ENCODE measurements around the gene FHIT. TPM values are rescaled to one million over a fixed set of nuclear protein-coding genes. Genes with fewer than 3 reads are reported as not detected.
"Not testable (repeated sequence)": the region's sequence is repeated elsewhere in the genome, so short reads cannot be mapped to it uniquely, and the experiment has no call there.

The FHIT gene
- total and polyA plus RNA-seq, 2 experiments from 2014 or later, result 9.7 to 16.2 TPM

GRCh38 chr3:61218504-61218903, 32.7 kb downstream of the FHIT start:
- WGBS (ENCODE audit: low lambda C conversion rate, missing lambda C conversion rate), result 71% methylated on average over 4 of the region's 4 CpGs
- Histone ChIP-seq H3K4me1 (ENCODE audit: insufficient read depth) (no peaks in the 10 kb centered on the region), H3K36me3 (replicated peaks; ENCODE audit: insufficient read depth, low read depth) (no peaks in the 10 kb centered on the region), H4K20me1 (ENCODE audit: insufficient read depth, poor library complexity, severe bottlenecking) (no peaks in the 10 kb centered on the region), H3K4me2 (no peak overlapping the region), H3K27ac (no peak overlapping the region), H3K4me3 (no peak overlapping the region), H3K9me2 (replicated peaks; ENCODE audit: insufficient read depth) (no peaks in the 10 kb centered on the region), H3K27me3 (no peaks in the 10 kb centered on the region), H3K79me2 (no peaks in the 10 kb centered on the region), H3K9me3 (ENCODE audit: low read depth) (no peaks in the 10 kb centered on the region), H2AFZ (no peak overlapping the region)
- DNase-seq (ENCODE audit: low spot score), result no peak
- no peak for TF ChIP-seq EZH2 (IDR thresholded peaks at IDR 0.05; ENCODE audit: borderline replicate concordance)
- no peak for TF ChIP-seq CTCF (IDR thresholded peaks at IDR 0.05; ENCODE audit: poor library complexity)
- no peak for TF ChIP-seq EZH2phosphoT487 (IDR thresholded peaks at IDR 0.05; ENCODE audit: low read depth, severe bottlenecking, unreplicated experiment)

DNA sequence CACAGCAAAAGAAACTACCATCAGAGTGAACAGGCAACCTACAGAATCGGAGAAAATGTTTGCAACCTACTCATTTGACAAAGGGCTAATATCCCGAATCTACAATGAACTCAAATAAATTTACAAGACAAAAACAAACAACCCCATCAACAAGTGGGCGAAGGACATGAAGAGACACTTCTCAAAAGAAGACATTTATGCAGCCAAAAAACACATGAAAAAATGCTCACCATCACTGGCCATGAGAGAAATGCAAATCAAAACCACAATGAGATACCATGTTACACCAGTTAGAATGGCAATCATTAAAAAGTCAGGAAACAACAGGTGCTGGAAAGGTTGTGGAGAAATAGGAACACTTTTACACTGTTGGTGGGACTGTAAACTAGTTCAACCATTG, 35.1 kb downstream of the FHIT start:
- not testable (repeated sequence) for H3K36me3 ChIP-seq (replicated peaks; ENCODE audit: insufficient read depth, low read depth); H3K79me2 ChIP-seq; H3K9me3 ChIP-seq (ENCODE audit: low read depth); H2AFZ ChIP-seq; H3K27ac ChIP-seq; H3K4me1 ChIP-seq (ENCODE audit: insufficient read depth); DNase-seq (ENCODE audit: low spot score); H3K27me3 ChIP-seq; H3K4me2 ChIP-seq; H3K9me2 ChIP-seq (replicated peaks; ENCODE audit: insufficient read depth); H3K4me3 ChIP-seq; H4K20me1 ChIP-seq (ENCODE audit: insufficient read depth, poor library complexity, severe bottlenecking)
- WGBS (ENCODE audit: low lambda C conversion rate, missing lambda C conversion rate), result 92% methylated on average over 3 of the region's 3 CpGs

- no peaks in the 10 kb centered on the region for H3K9me2 ChIP-seq (replicated peaks; ENCODE audit: insufficient read depth)
- no peak for TF ChIP-seq EZH2phosphoT487 (IDR thresholded peaks at IDR 0.05; ENCODE audit: low read depth, severe bottlenecking, unreplicated experiment)
- H2AFZ ChIP-seq, result no peak overlapping the region
- H3K36me3 ChIP-seq (replicated peaks; ENCODE audit: insufficient read depth, low read depth), result no peaks in the 10 kb centered on the region
- H3K27ac ChIP-seq, result no peak overlapping the region
- H3K4me3 ChIP-seq, result no peak overlapping the region
- no peaks in the 10 kb centered on the region for H3K4me1 ChIP-seq (ENCODE audit: insufficient read depth)
- no peak overlapping the region for H3K4me2 ChIP-seq
- H3K9me3 ChIP-seq (ENCODE audit: low read depth), result no peaks in the 10 kb centered on the region
- H3K79me2 ChIP-seq, result no peaks in the 10 kb centered on the region
- WGBS (ENCODE audit: low lambda C conversion rate, missing lambda C conversion rate), result 98% methylated on average over 17 of the region's 17 CpGs
- DNase-seq (ENCODE audit: low spot score), result no peak
- H4K20me1 ChIP-seq (ENCODE audit: insufficient read depth, poor library complexity, severe bottlenecking), result no peaks in the 10 kb centered on the region
- H3K27me3 ChIP-seq, result no peaks in the 10 kb centered on the region
These were observed 49.2 kb downstream of the FHIT start for GRCh38 chr3:61202086-61202485.

- Histone ChIP-seq H3K4me2 (no peak overlapping the region), H3K9me2 (replicated peaks; ENCODE audit: insufficient read depth) (no peaks in the 10 kb centered on the region), H4K20me1 (ENCODE audit: insufficient read depth, poor library complexity, severe bottlenecking) (no peaks in the 10 kb centered on the region), H3K79me2 (no peaks in the 10 kb centered on the region), H3K36me3 (replicated peaks; ENCODE audit: insufficient read depth, low read depth) (no peaks in the 10 kb centered on the region), H2AFZ (no peak overlapping the region), H3K4me1 (ENCODE audit: insufficient read depth) (no peaks in the 10 kb centered on the region), H3K4me3 (no peak overlapping the region), H3K27me3 (no peaks in the 10 kb centered on the region), H3K27ac (no peak overlapping the region), H3K9me3 (ENCODE audit: low read depth) (no peaks in the 10 kb centered on the region)
- 93% methylated on average over 3 of the region's 3 CpGs for WGBS (ENCODE audit: low lambda C conversion rate, missing lambda C conversion rate)
- no peak for TF ChIP-seq EZH2 (IDR thresholded peaks at IDR 0.05; ENCODE audit: borderline replicate concordance)
- no peak for TF ChIP-seq EZH2phosphoT487 (IDR thresholded peaks at IDR 0.05; ENCODE audit: low read depth, severe bottlenecking, unreplicated experiment)
- TF ChIP-seq CTCF (IDR thresholded peaks at IDR 0.05; ENCODE audit: poor library complexity), result no peak
- DNase-seq (ENCODE audit: low spot score), result no peak
These were observed 50.2 kb downstream of the FHIT start for GRCh38 chr3:61201071-61201470.

DNA sequence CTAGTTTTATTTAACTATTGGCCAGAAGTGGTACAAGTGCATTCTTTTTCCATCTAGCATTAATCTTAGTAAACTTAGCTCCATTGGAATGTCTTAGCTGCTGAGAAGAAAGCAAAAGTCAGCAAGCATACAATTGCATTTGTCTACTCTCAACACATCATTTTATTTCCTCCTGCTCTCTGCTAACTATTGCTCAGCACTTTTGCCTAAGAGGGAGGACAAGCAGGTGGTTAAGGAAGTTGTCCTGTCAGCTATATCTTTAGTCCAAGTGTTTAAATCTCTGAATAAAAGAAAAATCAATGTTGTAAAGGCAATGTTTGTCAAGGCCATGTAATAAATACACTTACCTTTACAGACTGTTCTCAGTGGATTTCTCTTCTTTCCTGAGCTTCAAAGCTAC, 51.0 kb downstream of the FHIT start:
- Histone ChIP-seq H3K36me3 (replicated peaks; ENCODE audit: insufficient read depth, low read depth) (no peaks in the 10 kb centered on the region), H3K4me3 (no peak overlapping the region), H3K4me1 (ENCODE audit: insufficient read depth) (no peaks in the 10 kb centered on the region), H3K27ac (no peak overlapping the region), H3K27me3 (no peaks in the 10 kb centered on the region), H3K4me2 (no peak overlapping the region), H3K9me3 (ENCODE audit: low read depth) (no peaks in the 10 kb centered on the region), H2AFZ (no peak overlapping the region), H3K79me2 (no peaks in the 10 kb centered on the region), H3K9me2 (replicated peaks; ENCODE audit: insufficient read depth) (no peaks in the 10 kb centered on the region), H4K20me1 (ENCODE audit: insufficient read depth, poor library complexity, severe bottlenecking) (no peaks in the 10 kb centered on the region)
- no peak for DNase-seq (ENCODE audit: low spot score)
- TF ChIP-seq EZH2phosphoT487 (IDR thresholded peaks at IDR 0.05; ENCODE audit: low read depth, severe bottlenecking, unreplicated experiment) (no peak), CTCF (IDR thresholded peaks at IDR 0.05; ENCODE audit: poor library complexity) (no peak), EZH2 (IDR thresholded peaks at IDR 0.05; ENCODE audit: borderline replicate concordance) (no peak)

Measured in hepatocyte (in vitro differentiated cells).